Upper lobe of left lung (tissue), 4 donors: ENCODE results near the gene UGT1A9.

ENCODE experiments used
- POLR2A ChIP-seq, 4 donors: fragments of 450-650 bp; IDR thresholded peaks; one replicate each; pipeline ENCODE4 v1.5.1; 2016 to 2017; ENCODE audit warnings: antibody characterized with exemption in 4 of 4, mild to moderate bottlenecking in 2 of 4
- POLR2AphosphoS5 ChIP-seq, 2 donors: sonication (generic); formaldehyde crosslinking; IDR thresholded peaks; one replicate each; pipeline ENCODE4 v1.5.1; 2017; ENCODE audit warnings: antibody characterized with exemption in 2 of 2
- TF ChIP-seq, protein P1 (sequence below), 6 experiments: fragments of 450-650 bp in 4 of 6; fragments of 200-600 bp in 2 of 6; sonication (generic) in 2 of 6; IDR thresholded peaks; one replicate each; pipeline ENCODE4 v1.5.1; 2016 to 2019; ENCODE audit warnings: antibody characterized with exemption in 6 of 6

DNA sequence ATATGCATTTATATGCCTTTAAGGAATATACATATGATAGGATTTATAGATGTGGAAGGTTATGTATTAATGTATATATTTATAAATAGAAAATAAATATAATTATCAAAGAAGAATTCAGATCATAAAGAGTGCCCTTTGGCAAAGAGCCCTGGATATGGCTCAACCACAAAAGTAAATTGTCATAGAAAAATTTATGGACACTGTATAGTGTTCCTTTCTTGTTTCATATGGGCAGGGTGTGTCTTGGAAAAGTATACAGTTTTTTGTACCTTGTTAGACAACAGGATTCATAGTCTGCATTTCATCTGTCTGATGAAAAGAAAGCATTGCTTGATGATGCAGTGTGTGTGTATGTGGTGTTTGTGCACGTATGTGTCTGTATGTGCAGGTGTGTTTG lies 12.9 kb downstream of the UGT1A9 start:
- TF ChIP-seq POLR2A (IDR thresholded peaks at IDR 0.05), result no peak
- TF ChIP-seq, protein P1, sequence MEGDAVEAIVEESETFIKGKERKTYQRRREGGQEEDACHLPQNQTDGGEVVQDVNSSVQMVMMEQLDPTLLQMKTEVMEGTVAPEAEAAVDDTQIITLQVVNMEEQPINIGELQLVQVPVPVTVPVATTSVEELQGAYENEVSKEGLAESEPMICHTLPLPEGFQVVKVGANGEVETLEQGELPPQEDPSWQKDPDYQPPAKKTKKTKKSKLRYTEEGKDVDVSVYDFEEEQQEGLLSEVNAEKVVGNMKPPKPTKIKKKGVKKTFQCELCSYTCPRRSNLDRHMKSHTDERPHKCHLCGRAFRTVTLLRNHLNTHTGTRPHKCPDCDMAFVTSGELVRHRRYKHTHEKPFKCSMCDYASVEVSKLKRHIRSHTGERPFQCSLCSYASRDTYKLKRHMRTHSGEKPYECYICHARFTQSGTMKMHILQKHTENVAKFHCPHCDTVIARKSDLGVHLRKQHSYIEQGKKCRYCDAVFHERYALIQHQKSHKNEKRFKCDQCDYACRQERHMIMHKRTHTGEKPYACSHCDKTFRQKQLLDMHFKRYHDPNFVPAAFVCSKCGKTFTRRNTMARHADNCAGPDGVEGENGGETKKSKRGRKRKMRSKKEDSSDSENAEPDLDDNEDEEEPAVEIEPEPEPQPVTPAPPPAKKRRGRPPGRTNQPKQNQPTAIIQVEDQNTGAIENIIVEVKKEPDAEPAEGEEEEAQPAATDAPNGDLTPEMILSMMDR (IDR thresholded peaks at IDR 0.05), result no peak
- no peak for TF ChIP-seq POLR2AphosphoS5 (IDR thresholded peaks at IDR 0.05)
